OCI-LY3 (cell line): ENCODE results near the gene IQCH.

Experiments used
- H2AFZ ChIP-seq: fragments of 200-600, 300-600 bp; shearing (Covaris generic); 2 replicates; pipeline ENCODE4 v1.6.0; 2014; ENCODE audit warnings: antibody characterized with exemption, low read depth, low read length
- H3K27ac ChIP-seq: fragments of 200-600, 300-600 bp; sonication (generic); 2 replicates; pipeline ENCODE4 v1.5.1; 2014; ENCODE audit warnings: mild to moderate bottlenecking, low read length, moderate library complexity, mixed read lengths
- H3K27me3 ChIP-seq: fragments of 200-600, 300-600 bp; sonication (generic); 2 replicates; pipeline ENCODE4 v1.6.1; 2014; ENCODE audit warnings: low read depth, low read length, mixed read lengths
- H3K36me3 ChIP-seq: fragments of 200-600, 300-600 bp; sonication (generic); replicated peaks from 2 replicates; pipeline ENCODE3; 2014; ENCODE audit warnings: low read depth, low read length, mixed read lengths
- H3K4me1 ChIP-seq: fragments of 300-600, 200-600 bp; sonication (generic); 2 replicates; pipeline ENCODE4 v1.6.1; 2014; ENCODE audit warnings: low read length, mixed read lengths
- H3K4me2 ChIP-seq: fragments of 200-600, 300-600 bp; sonication (generic); 2 replicates; pipeline ENCODE4 v1.6.1; 2014; ENCODE audit warnings: low read length, mixed read lengths
- H3K4me3 ChIP-seq: fragments of 300-600, 200-600 bp; sonication (generic); 2 replicates; pipeline ENCODE4 v1.5.1; 2014; ENCODE audit warnings: antibody characterized with exemption, mild to moderate bottlenecking, low read length, moderate library complexity
- H3K79me2 ChIP-seq: fragments of 300-600, 200-600 bp; shearing (Covaris generic); 2 replicates; pipeline ENCODE4 v1.6.1; 2014; ENCODE audit warnings: mild to moderate bottlenecking, low read length, mixed read lengths
- H3K9ac ChIP-seq: fragments of 300-600, 200-600 bp; shearing (Covaris generic); 2 replicates; pipeline ENCODE4 v1.6.0; 2014; ENCODE audit warnings: mild to moderate bottlenecking, low read length, moderate library complexity
- H3K9me3 ChIP-seq: fragments of 200-600, 300-600 bp; shearing (Covaris generic); 2 replicates; pipeline ENCODE4 v1.6.1; 2014; ENCODE audit warnings: low read length, mixed read lengths; ENCODE audit not compliant: insufficient read depth
- H4K20me1 ChIP-seq: fragments of 200-600, 300-600 bp; sonication (generic); 2 replicates; pipeline ENCODE4 v1.6.1; 2016; ENCODE audit warnings: low read length, mixed read lengths; ENCODE audit not compliant: insufficient read depth
- CTCF ChIP-seq: fragments of 200-600, 300-600 bp; sonication (generic); IDR thresholded peaks from 2 replicates; pipeline ENCODE4 v1.5.1; 2014; ENCODE audit warnings: antibody characterized with exemption, low read length, low read depth
- EZH2phosphoT487 ChIP-seq: fragments of 200-600 bp; shearing (Covaris generic); IDR thresholded peaks from 2 replicates; pipeline ENCODE4 v1.6.1; 2018; ENCODE audit warnings: antibody characterized with exemption, mixed run types, low read depth

IQCH gene

GRCh38 chr15:67463488-67463887, 208.9 kb downstream of the IQCH start:
- no peaks in the 10 kb centered on the region for H4K20me1 ChIP-seq
- H3K27me3 ChIP-seq, result no peaks in the 10 kb centered on the region
- H3K4me1 ChIP-seq, result no peaks in the 10 kb centered on the region
- TF ChIP-seq CTCF, result no peak
- no peak for TF ChIP-seq EZH2phosphoT487
- no peak overlapping the region for H3K4me3 ChIP-seq
- H3K79me2 ChIP-seq, result no peaks in the 10 kb centered on the region
- no peaks in the 10 kb centered on the region for H3K9me3 ChIP-seq
- H3K4me2 ChIP-seq, result no peak overlapping the region
- no peak overlapping the region for H3K27ac ChIP-seq
- no peak overlapping the region for H3K9ac ChIP-seq
- no peaks in the 10 kb centered on the region for H3K36me3 ChIP-seq
- no peak overlapping the region for H2AFZ ChIP-seq

- no peak overlapping the region for H3K4me2 ChIP-seq
- H3K4me1 ChIP-seq, result no peaks in the 10 kb centered on the region
- H3K9ac ChIP-seq, result no peak overlapping the region
- H3K36me3 ChIP-seq, result no peaks in the 10 kb centered on the region
- H3K4me3 ChIP-seq, result no peak overlapping the region
- TF ChIP-seq EZH2phosphoT487, result no peak
- TF ChIP-seq CTCF, result no peak
- no peak overlapping the region for H3K27ac ChIP-seq
- no peaks in the 10 kb centered on the region for H3K9me3 ChIP-seq
- no peaks in the 10 kb centered on the region for H4K20me1 ChIP-seq
- H3K79me2 ChIP-seq, result no peaks in the 10 kb centered on the region
- no peak overlapping the region for H2AFZ ChIP-seq
- H3K27me3 ChIP-seq, result no peaks in the 10 kb centered on the region
These were observed 210.8 kb downstream of the IQCH start for GRCh38 chr15:67465196-67465952.

- no peak overlapping the region for H3K9ac ChIP-seq
- H2AFZ ChIP-seq, result no peak overlapping the region
- no peaks in the 10 kb centered on the region for H3K9me3 ChIP-seq
- H3K4me1 ChIP-seq, result no peaks in the 10 kb centered on the region
- no peaks in the 10 kb centered on the region for H3K27me3 ChIP-seq
- no peak for TF ChIP-seq CTCF
- TF ChIP-seq EZH2phosphoT487, result no peak
- no peaks in the 10 kb centered on the region for H3K79me2 ChIP-seq
- H4K20me1 ChIP-seq, result no peaks in the 10 kb centered on the region
- H3K4me3 ChIP-seq, result no peak overlapping the region
- no peaks in the 10 kb centered on the region for H3K36me3 ChIP-seq
- H3K4me2 ChIP-seq, result no peak overlapping the region
- H3K27ac ChIP-seq, result no peak overlapping the region
These were observed 213.8 kb downstream of the IQCH start for GRCh38 chr15:67468416-67468815.

- Histone ChIP-seq H4K20me1 (no peaks in the 10 kb centered on the region), H3K4me2 (no peak overlapping the region), H3K9ac (no peak overlapping the region), H2AFZ (no peak overlapping the region), H3K4me3 (no peak overlapping the region), H3K9me3 (no peaks in the 10 kb centered on the region), H3K4me1 (no peaks in the 10 kb centered on the region), H3K27me3 (no peaks in the 10 kb centered on the region), H3K79me2 (no peaks in the 10 kb centered on the region), H3K36me3 (no peaks in the 10 kb centered on the region), H3K27ac (no peak overlapping the region)
- no peak for TF ChIP-seq EZH2phosphoT487
- no peak for TF ChIP-seq CTCF
These were observed 215.1 kb downstream of the IQCH start for GRCh38 chr15:67469680-67470079.
